ENCODE measurements around the gene MYRF. TPM values are rescaled to one million over a fixed set of nuclear protein-coding genes. Genes with fewer than 3 reads are reported as not detected.

MYRF gene
- total and polyA plus RNA-seq, 2 of the 4 experiments (the other 2 are of a cell fraction): 1.6 to 10.7 TPM

GRCh38 chr11:61715867-61716266 lies 36.6 kb upstream of the MYRF start:
- H3K36me3 ChIP-seq (ENCODE audit: control insufficient read depth, insufficient read depth, low read length): no peaks in the 10 kb centered on the region
- no peak overlapping the region for H3K56ac ChIP-seq (ENCODE audit: extremely low read depth, insufficient read depth, low read length)
- intact Hi-C loops (cut with micrococcal nuclease): no loop called here
- no peak overlapping the region for H4K5ac ChIP-seq (ENCODE audit: low read depth, low read length)
- dilution Hi-C loops (cut with HindIII; ENCODE audit: low sequenced_read_pairs, unreplicated experiment): no loop called here
- ChIA-PET CTCF (no interaction called here), POLR2A (ENCODE audit: unreplicated experiment) (no interaction called here)
- no peak for TF ChIP-seq SMC3 (IDR thresholded peaks at IDR 0.05; ENCODE audit: low read depth, low read length)
- no peak for TF ChIP-seq MAZ (IDR thresholded peaks at IDR 0.05; ENCODE audit: borderline replicate concordance, low read depth, low read length)
- no peak for TF ChIP-seq RFX5 (IDR thresholded peaks at IDR 0.05; ENCODE audit: low read depth, low read length)
- TF ChIP-seq FOS (IDR thresholded peaks at IDR 0.05; ENCODE audit: low read depth, low read length): no peak
- no peak for TF ChIP-seq RAD21 (IDR thresholded peaks at IDR 0.05; ENCODE audit: low read length)
- no peak for TF ChIP-seq NFE2L2 (IDR thresholded peaks at IDR 0.05; ENCODE audit: low read depth, low read length)
- no peak for TF ChIP-seq ELK1 (IDR thresholded peaks at IDR 0.05; ENCODE audit: borderline replicate concordance, low read depth, low read length)
- no peak for TF ChIP-seq CEBPB (IDR thresholded peaks at IDR 0.05; ENCODE audit: low read depth, low read length)
- no peak for TF ChIP-seq BHLHE40 (IDR thresholded peaks at IDR 0.05; ENCODE audit: low read depth, low read length)
- TF ChIP-seq POLR2A (IDR thresholded peaks at IDR 0.05; ENCODE audit: low read depth, low read length): no peak
- TF ChIP-seq MAFK (IDR thresholded peaks at IDR 0.05; ENCODE audit: low read depth, low read length): no peak
- no peak for TF ChIP-seq RCOR1 (IDR thresholded peaks at IDR 0.05; ENCODE audit: insufficient replicate concordance, low read length)
- DNase-seq (no peak), ATAC-seq (ENCODE audit: low read depth) (no peak)
- H4K8ac ChIP-seq (ENCODE audit: low read depth in 2 of 2, low read length in 2 of 2): no peak overlapping the region
- in situ Hi-C loops (cut with MboI; ENCODE audit: low sequenced_read_pairs): no loop called here
- H3K4ac ChIP-seq (ENCODE audit: low read depth, low read length): no peak overlapping the region
- H3K27ac ChIP-seq (ENCODE audit: insufficient read depth, low read length): no peak overlapping the region
- no peak overlapping the region for H3K18ac ChIP-seq (ENCODE audit: low read depth, low read length)
- H3K4me2 ChIP-seq (ENCODE audit: low read depth, low read length): no peak overlapping the region
- no TSS peak for BruUV-seq (replicated peaks)
- peaks cover 12% of the 10 kb centered on the region for H3K9me1 ChIP-seq (ENCODE audit: insufficient read depth, low read length)
- no peak overlapping the region for H2AFZ ChIP-seq (replicated peaks; ENCODE audit: low read length, poor library complexity)
- no peak overlapping the region for H3K23ac ChIP-seq (ENCODE audit: low read depth, low read length)
- no peaks in the 10 kb centered on the region for H4K20me1 ChIP-seq (ENCODE audit: insufficient read depth, low read length)
- no peak overlapping the region for H3K9ac ChIP-seq (ENCODE audit: low read depth, low read length)
- no peak overlapping the region for H2BK20ac ChIP-seq (ENCODE audit: low read depth, low read length)
- H3K14ac ChIP-seq (replicated peaks; ENCODE audit: low read depth, low read length): no peak overlapping the region
- no peak overlapping the region for H2AK9ac ChIP-seq (replicated peaks; ENCODE audit: low read depth, low read length, poor library complexity)
- no peak overlapping the region for H2AK5ac ChIP-seq (ENCODE audit: low read depth, low read length)
- H3K9me3 ChIP-seq (ENCODE audit: control insufficient read depth, insufficient read depth, low read length): no peaks in the 10 kb centered on the region
- H2BK5ac ChIP-seq (ENCODE audit: low read depth, low read length, poor library complexity, severe bottlenecking): no peak overlapping the region
- H2BK120ac ChIP-seq (ENCODE audit: low read depth, low read length): no peak overlapping the region
- peaks cover 4 to 18% of the 10 kb centered on the region in 2 experiments; a peak in 2 of 4 replicates for H3K79me1 ChIP-seq (ENCODE audit: low read depth in 1 of 2, low read length in 2 of 2)
- H3K27me3 ChIP-seq (ENCODE audit: control insufficient read depth, insufficient read depth, low read length): peaks cover 22% of the 10 kb centered on the region; the same call in 1 of the 2 replicates
- no peak overlapping the region for H3K4me3 ChIP-seq (ENCODE audit: insufficient read depth, low read depth, low read length)
- WGBS, 2 experiments (ENCODE audit: extremely low coverage in 2 of 2, insufficient read length in 1 of 2): 33% methylated on average over 1 of the region's 4 CpGs; no CpG with 5 or more reads in 1 of the 2 experiments
- peaks cover 12% of the 10 kb centered on the region for H3K4me1 ChIP-seq (ENCODE audit: control insufficient read depth, insufficient read depth, low read length)
- H4K91ac ChIP-seq (ENCODE audit: insufficient read depth, low read depth, low read length): no peak overlapping the region
- no peak overlapping the region for H2BK15ac ChIP-seq (ENCODE audit: low read depth, low read length)
